KOPT-K1 (cell line): ENCODE data around the gene CFAP92.
A peak's percentile ranks its signal among the peaks of the same experiment; 100 is the strongest.

Experiments
- H3K27ac ChIP-seq: fragments of 200-600 bp; sonication (generic); 2 replicates; pipeline ENCODE4 v1.5.1; 2016; ENCODE audit warnings: antibody characterized with exemption, mild to moderate bottlenecking, low read depth, low read length; ENCODE audit not compliant: poor library complexity, severe bottlenecking
- H3K36me3 ChIP-seq: fragments of 200-600 bp; sonication (generic); 2 replicates; pipeline ENCODE4 v1.5.1; 2017; ENCODE audit warnings: antibody characterized with exemption, mild to moderate bottlenecking, low read length, moderate library complexity; ENCODE audit not compliant: insufficient read depth
- H3K9me3 ChIP-seq: fragments of 200-600 bp; sonication (generic); 2 replicates; pipeline ENCODE4 v1.5.1; 2017; ENCODE audit warnings: antibody characterized with exemption, low read length, mild to moderate bottlenecking; ENCODE audit not compliant: insufficient read depth, poor library complexity, severe bottlenecking

The CFAP92 gene

GRCh38 chr3:129031476-129032215, 37.8 kb upstream of the CFAP92 start:
- peaks cover 4% of the 10 kb centered on the region for H3K9me3 ChIP-seq
- H3K27ac ChIP-seq = no peak overlapping the region
- H3K36me3 ChIP-seq = no peaks in the 10 kb centered on the region

GRCh38 chr3:129030611-129031010, 36.7 kb upstream of the CFAP92 start:
- H3K9me3 ChIP-seq = peaks cover 4% of the 10 kb centered on the region
- H3K36me3 ChIP-seq = no peaks in the 10 kb centered on the region
- H3K27ac ChIP-seq = no peak overlapping the region

- peaks cover 4% of the 10 kb centered on the region for H3K9me3 ChIP-seq
- H3K36me3 ChIP-seq = no peaks in the 10 kb centered on the region
- no peak overlapping the region for H3K27ac ChIP-seq
Measured at GRCh38 chr3:129028866-129029265, 35.0 kb upstream of the CFAP92 start.

- Histone ChIP-seq H3K9me3 (peaks cover 4% of the 10 kb centered on the region), H3K27ac (peak overlapping the region; percentile 62)
Measured at GRCh38 chr3:129027544-129027880, 33.6 kb upstream of the CFAP92 start.

GRCh38 chr3:129026728-129027543, 33.1 kb upstream of the CFAP92 start:
- Histone ChIP-seq H3K36me3 (no peaks in the 10 kb centered on the region), H3K9me3 (peaks cover 4% of the 10 kb centered on the region), H3K27ac (peak overlapping the region; percentile 62)

More at GRCh38 chr3:129027544-129027880, 33.6 kb upstream of the CFAP92 start:
- no peaks in the 10 kb centered on the region for H3K36me3 ChIP-seq

GRCh38 chr3:129025691-129026435, 32.0 kb upstream of the CFAP92 start:
- Histone ChIP-seq H3K27ac (no peak overlapping the region), H3K9me3 (peaks cover 4% of the 10 kb centered on the region), H3K36me3 (no peaks in the 10 kb centered on the region)

- no peaks in the 10 kb centered on the region for H3K9me3 ChIP-seq
- no peaks in the 10 kb centered on the region for H3K36me3 ChIP-seq
- no peak overlapping the region for H3K27ac ChIP-seq
Measured at GRCh38 chr3:129025108-129025507, 31.2 kb upstream of the CFAP92 start.

GRCh38 chr3:129023909-129024308, 30.0 kb upstream of the CFAP92 start:
- Histone ChIP-seq H3K27ac (no peak overlapping the region), H3K9me3 (no peaks in the 10 kb centered on the region), H3K36me3 (no peaks in the 10 kb centered on the region)

GRCh38 chr3:129023008-129023358, 29.1 kb upstream of the CFAP92 start:
- no peaks in the 10 kb centered on the region for H3K36me3 ChIP-seq
- H3K27ac ChIP-seq = no peak overlapping the region
- H3K9me3 ChIP-seq = no peaks in the 10 kb centered on the region

- no peaks in the 10 kb centered on the region for H3K9me3 ChIP-seq
- no peak overlapping the region for H3K27ac ChIP-seq
- H3K36me3 ChIP-seq = no peaks in the 10 kb centered on the region
Measured at GRCh38 chr3:129022114-129023007, 28.5 kb upstream of the CFAP92 start.

GRCh38 chr3:129021140-129021551, 27.3 kb upstream of the CFAP92 start:
- Histone ChIP-seq H3K27ac (no peak overlapping the region), H3K9me3 (no peaks in the 10 kb centered on the region), H3K36me3 (no peaks in the 10 kb centered on the region)

- H3K36me3 ChIP-seq = no peaks in the 10 kb centered on the region
- H3K27ac ChIP-seq = no peak overlapping the region
- no peaks in the 10 kb centered on the region for H3K9me3 ChIP-seq
Measured at GRCh38 chr3:129020691-129021090, 26.8 kb upstream of the CFAP92 start.

GRCh38 chr3:129019266-129019665, 25.4 kb upstream of the CFAP92 start:
- H3K27ac ChIP-seq = no peak overlapping the region
- no peaks in the 10 kb centered on the region for H3K36me3 ChIP-seq
- H3K9me3 ChIP-seq = no peaks in the 10 kb centered on the region

- Histone ChIP-seq H3K27ac (no peak overlapping the region), H3K9me3 (no peaks in the 10 kb centered on the region), H3K36me3 (no peaks in the 10 kb centered on the region)
Measured at GRCh38 chr3:129018751-129019150, 24.9 kb upstream of the CFAP92 start.
